Gastroesophageal sphincter (tissue), 4 donors: ENCODE measurements around the gene TFF1. TPM values are rescaled to one million over a fixed set of nuclear protein-coding genes. Genes with fewer than 3 reads are reported as not detected.

Source experiments
- ATAC-seq: fragments of 150-250 bp; one replicate; pipeline ENCODE4 v1.9.1; 2016; ENCODE audit warnings: mild to moderate bottlenecking, moderate library complexity
- H3K27ac ChIP-seq, 4 donors: fragments of 200-600 bp; sonication (generic) in 3 of 4; 1 replicate in 3 of 4; 2 replicates in 1 of 4; pipeline ENCODE4 v1.5.1; 2016 to 2019
- H3K27me3 ChIP-seq: fragments of 200-600 bp; sonication (generic); one replicate; pipeline ENCODE4 v1.5.1; 2019
- H3K36me3 ChIP-seq, 2 donors: fragments of 200-600 bp; sonication (generic); one replicate each; pipeline ENCODE4 v1.5.1; 2019; ENCODE audit warnings: control low read depth in 1 of 2
- H3K4me1 ChIP-seq, 3 donors: fragments of 200-600 bp; sonication (generic); 1 replicate in 2 of 3; 2 replicates in 1 of 3; pipeline ENCODE4 v1.5.1; 2016 to 2019; ENCODE audit warnings: control low read depth in 2 of 3
- H3K4me3 ChIP-seq, 2 donors: fragments of 200-600 bp; sonication (generic); one replicate each; pipeline ENCODE4 v1.5.1; 2019; ENCODE audit warnings: mild to moderate bottlenecking in 1 of 2, moderate library complexity in 1 of 2
- H3K9me3 ChIP-seq, 3 donors: fragments of 200-600 bp; sonication (generic); one replicate each; pipeline ENCODE4 v1.5.1; 2017 to 2019; ENCODE audit warnings: control low read depth in 2 of 3
- CTCF ChIP-seq, 4 experiments: fragments of 200-600 bp in 2 of 4; fragments of 450-650 bp in 2 of 4; sonication (generic) in 1 of 4; IDR thresholded peaks; one replicate each; pipeline ENCODE4 v1.5.1; 2017 to 2019; ENCODE audit warnings: antibody characterized with exemption in 4 of 4, mild to moderate bottlenecking in 2 of 4, moderate library complexity in 2 of 4
- EP300 ChIP-seq: sonication (generic); formaldehyde crosslinking; IDR thresholded peaks from one replicate; pipeline ENCODE4 v1.6.1; 2017; ENCODE audit warnings: antibody characterized with exemption, mild to moderate bottlenecking
- POLR2A ChIP-seq, 2 donors: fragments of 450-650 bp; IDR thresholded peaks; one replicate each; pipeline ENCODE4 v1.6.1; 2017; ENCODE audit warnings: antibody characterized with exemption in 2 of 2, mild to moderate bottlenecking in 2 of 2, moderate library complexity in 1 of 2
- POLR2AphosphoS5 ChIP-seq: sonication (generic); formaldehyde crosslinking; IDR thresholded peaks from one replicate; pipeline ENCODE4 v1.6.1; 2017; ENCODE audit warnings: antibody characterized with exemption
- WGBS, 2 donors: methylation state at CpG; one replicate each; pipeline ENCODE4 v1.1.5; 2018; ENCODE audit warnings: low coverage in 1 of 2; 5-methylcytosine and 5-hydroxymethylcytosine counted together
- total RNA-seq, 4 donors: library from RNA; depleted of rRNA; stranded (reverse); fragments of >200 nt; gene quantifications; one replicate each; pipeline ENCODE4 v1.1.0, GENCODE V29; 2016

The TFF1 gene
- total RNA-seq, 4 donors from 2014 or later, result not detected

GRCh38 chr21:42367367-42368165, 1.2 kb upstream of the TFF1 start:
- no peak for TF ChIP-seq POLR2AphosphoS5
- no peak for TF ChIP-seq EP300
- TF ChIP-seq POLR2A (IDR thresholded peaks at IDR 0.05), result no peak
- no peak for TF ChIP-seq CTCF (IDR thresholded peaks at IDR 0.05)
- H3K9me3 ChIP-seq, result no peaks in the 10 kb centered on the region
- H3K4me1 ChIP-seq, result no peaks in the 10 kb centered on the region
- WGBS, 2 donors, result 71 to 100% methylated on average over 2 to 7 of the region's 14 CpGs
- ATAC-seq, result no peak
- no peaks in the 10 kb centered on the region for H3K36me3 ChIP-seq
- no peak overlapping the region for H3K4me3 ChIP-seq
- H3K27ac ChIP-seq, result no peak overlapping the region
- peaks cover 58% of the 10 kb centered on the region for H3K27me3 ChIP-seq

GRCh38 chr21:42365770-42366169, 565 bp downstream of the TFF1 start:
- H3K27me3 ChIP-seq, result peaks cover 69% of the 10 kb centered on the region
- H3K4me1 ChIP-seq, result no peaks in the 10 kb centered on the region
- H3K27ac ChIP-seq, result no peak overlapping the region
- no peak overlapping the region for H3K4me3 ChIP-seq
- TF ChIP-seq POLR2A (IDR thresholded peaks at IDR 0.05), result no peak
- no peak for TF ChIP-seq POLR2AphosphoS5
- TF ChIP-seq EP300, result no peak
- no peak for TF ChIP-seq CTCF (IDR thresholded peaks at IDR 0.05)
- WGBS, 2 donors, result 57% methylated on average over 3 of the region's 6 CpGs; no CpG with 5 or more reads in 1 of the 2 donors
- no peak for ATAC-seq
- no peaks in the 10 kb centered on the region for H3K9me3 ChIP-seq
- H3K36me3 ChIP-seq, result no peaks in the 10 kb centered on the region

GRCh38 chr21:42364304-42364865, 1.9 kb downstream of the TFF1 start:
- no peaks in the 10 kb centered on the region for H3K36me3 ChIP-seq
- WGBS, 2 donors, result 41 to 71% methylated on average over 8 to 9 of the region's 13 CpGs
- H3K27ac ChIP-seq, result no peak overlapping the region
- H3K27me3 ChIP-seq, result peaks cover 69% of the 10 kb centered on the region
- no peak overlapping the region for H3K4me3 ChIP-seq
- H3K9me3 ChIP-seq, result peaks cover 0 to 13% (median 0%) of the 10 kb centered on the region in 3 donors
- ATAC-seq, result no peak
- TF ChIP-seq POLR2AphosphoS5, result no peak
- H3K4me1 ChIP-seq, result no peaks in the 10 kb centered on the region

GRCh38 chr21:42363312-42363711, 3.0 kb downstream of the TFF1 start:
- whole genome bisulfite sequencing, 2 donors, result 63 to 75% methylated on average over 7 to 8 of the region's 8 CpGs
- Histone ChIP-seq H3K4me3 (no peak overlapping the region), H3K9me3 (peaks cover 0 to 13% (median 0%) of the 10 kb centered on the region in 3 donors), H3K36me3 (no peaks in the 10 kb centered on the region), H3K4me1 (no peaks in the 10 kb centered on the region), H3K27me3 (peaks cover 76% of the 10 kb centered on the region), H3K27ac (no peak overlapping the region)
- no peak for TF ChIP-seq POLR2A (IDR thresholded peaks at IDR 0.05)
- no peak for TF ChIP-seq EP300
- no peak for TF ChIP-seq CTCF (IDR thresholded peaks at IDR 0.05)
- no peak for TF ChIP-seq POLR2AphosphoS5
- ATAC-seq, result no peak

- no peaks in the 10 kb centered on the region for H3K36me3 ChIP-seq
- H3K4me3 ChIP-seq, result no peak overlapping the region
- no peak for TF ChIP-seq POLR2A (IDR thresholded peaks at IDR 0.05)
- no peak for TF ChIP-seq CTCF (IDR thresholded peaks at IDR 0.05)
- no peak for TF ChIP-seq EP300
- TF ChIP-seq POLR2AphosphoS5, result no peak
- peaks cover 83% of the 10 kb centered on the region for H3K27me3 ChIP-seq
- ATAC-seq, result no peak
- peaks cover 0 to 13% (median 0%) of the 10 kb centered on the region in 3 donors for H3K9me3 ChIP-seq
- 29 to 57% methylated on average over 1 to 8 of the region's 9 CpGs for WGBS, 2 donors
- no peak overlapping the region for H3K27ac ChIP-seq
- H3K4me1 ChIP-seq, result no peaks in the 10 kb centered on the region
Observed at GRCh38 chr21:42362700-42363099, 3.6 kb downstream of the TFF1 start.
